ENCODE data around the gene EVC2. TPM values are rescaled to one million over a fixed set of nuclear protein-coding genes. Genes with fewer than 3 reads are reported as not detected.

EVC2 gene
- total RNA-seq, 2 donors from 2014 or later: 8.6 to 13.2 TPM

DNA sequence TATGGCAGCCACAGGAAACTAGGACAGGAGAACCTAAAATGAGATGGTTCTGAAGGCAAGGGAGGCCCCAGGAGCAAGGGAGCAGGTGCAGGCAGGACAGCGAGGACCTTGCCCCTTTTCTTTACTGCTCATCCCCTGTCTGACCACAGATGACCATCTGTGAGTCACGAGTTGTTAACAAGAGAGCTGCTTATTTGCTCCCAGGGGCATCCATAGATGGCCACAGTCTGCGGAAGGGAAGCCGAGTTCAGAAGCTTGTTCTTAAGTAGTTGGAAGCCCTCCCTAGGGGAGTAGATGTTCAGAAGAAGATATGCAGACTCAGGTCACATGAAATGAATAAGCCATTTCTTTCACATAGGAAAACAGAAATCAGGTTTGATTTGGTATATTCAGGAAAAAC lies 69.4 kb downstream of the EVC2 start:
- no peaks in the 10 kb centered on the region for H3K4me1 ChIP-seq
- TF ChIP-seq, protein P1, sequence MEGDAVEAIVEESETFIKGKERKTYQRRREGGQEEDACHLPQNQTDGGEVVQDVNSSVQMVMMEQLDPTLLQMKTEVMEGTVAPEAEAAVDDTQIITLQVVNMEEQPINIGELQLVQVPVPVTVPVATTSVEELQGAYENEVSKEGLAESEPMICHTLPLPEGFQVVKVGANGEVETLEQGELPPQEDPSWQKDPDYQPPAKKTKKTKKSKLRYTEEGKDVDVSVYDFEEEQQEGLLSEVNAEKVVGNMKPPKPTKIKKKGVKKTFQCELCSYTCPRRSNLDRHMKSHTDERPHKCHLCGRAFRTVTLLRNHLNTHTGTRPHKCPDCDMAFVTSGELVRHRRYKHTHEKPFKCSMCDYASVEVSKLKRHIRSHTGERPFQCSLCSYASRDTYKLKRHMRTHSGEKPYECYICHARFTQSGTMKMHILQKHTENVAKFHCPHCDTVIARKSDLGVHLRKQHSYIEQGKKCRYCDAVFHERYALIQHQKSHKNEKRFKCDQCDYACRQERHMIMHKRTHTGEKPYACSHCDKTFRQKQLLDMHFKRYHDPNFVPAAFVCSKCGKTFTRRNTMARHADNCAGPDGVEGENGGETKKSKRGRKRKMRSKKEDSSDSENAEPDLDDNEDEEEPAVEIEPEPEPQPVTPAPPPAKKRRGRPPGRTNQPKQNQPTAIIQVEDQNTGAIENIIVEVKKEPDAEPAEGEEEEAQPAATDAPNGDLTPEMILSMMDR (IDR thresholded peaks at IDR 0.05): no peak
- TF ChIP-seq POLR2A (IDR thresholded peaks at IDR 0.05): no peak
- ATAC-seq (no peak), DNase-seq (no peak)
- intact Hi-C loops (cut with DNase I): no loop called here
- H3K36me3 ChIP-seq (replicated peaks in 1 of 2; ENCODE audit: insufficient read depth in 1 of 2, low read depth in 2 of 2): no peaks in the 10 kb centered on the region
- H3K4me3 ChIP-seq: no peak overlapping the region
- no peak overlapping the region for H3K27ac ChIP-seq
- no peaks in the 10 kb centered on the region for H3K27me3 ChIP-seq
- no peaks in the 10 kb centered on the region for H3K9me3 ChIP-seq
- 75 to 78% methylated on average over 4 of the region's 4 CpGs for WGBS, 2 donors

DNA sequence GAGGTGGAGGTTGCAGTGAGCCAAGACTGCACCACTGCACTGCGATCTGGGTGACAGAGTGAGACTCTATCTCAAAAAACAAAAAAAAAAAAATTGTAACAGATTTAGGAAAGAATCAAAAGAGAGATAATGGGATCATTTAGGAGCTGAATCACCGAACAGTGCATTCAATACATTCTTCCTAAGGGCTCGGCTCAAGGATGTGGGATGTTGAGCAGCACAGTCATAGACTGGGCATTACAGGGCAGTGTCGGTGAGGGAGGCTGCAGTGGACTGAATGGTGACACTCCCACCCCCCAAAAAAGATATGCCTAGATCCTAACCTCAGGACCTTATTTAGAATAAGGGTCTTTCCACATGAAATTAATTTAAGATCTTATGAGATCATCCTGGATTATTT lies 70.0 kb downstream of the EVC2 start:
- no peak for TF ChIP-seq POLR2A (IDR thresholded peaks at IDR 0.05)
- TF ChIP-seq, protein P1 (IDR thresholded peaks at IDR 0.05): no peak
- H3K4me1 ChIP-seq: no peaks in the 10 kb centered on the region
- H3K4me3 ChIP-seq: no peak overlapping the region
- no peaks in the 10 kb centered on the region for H3K27me3 ChIP-seq
- intact Hi-C loops (cut with DNase I): no loop called here
- WGBS, 2 donors: 87 to 96% methylated on average over 4 of the region's 4 CpGs
- ATAC-seq (no peak), DNase-seq (no peak)
- no peak overlapping the region for H3K27ac ChIP-seq
- H3K36me3 ChIP-seq (replicated peaks in 1 of 2; ENCODE audit: insufficient read depth in 1 of 2, low read depth in 2 of 2): no peaks in the 10 kb centered on the region
- H3K9me3 ChIP-seq: no peaks in the 10 kb centered on the region

DNA sequence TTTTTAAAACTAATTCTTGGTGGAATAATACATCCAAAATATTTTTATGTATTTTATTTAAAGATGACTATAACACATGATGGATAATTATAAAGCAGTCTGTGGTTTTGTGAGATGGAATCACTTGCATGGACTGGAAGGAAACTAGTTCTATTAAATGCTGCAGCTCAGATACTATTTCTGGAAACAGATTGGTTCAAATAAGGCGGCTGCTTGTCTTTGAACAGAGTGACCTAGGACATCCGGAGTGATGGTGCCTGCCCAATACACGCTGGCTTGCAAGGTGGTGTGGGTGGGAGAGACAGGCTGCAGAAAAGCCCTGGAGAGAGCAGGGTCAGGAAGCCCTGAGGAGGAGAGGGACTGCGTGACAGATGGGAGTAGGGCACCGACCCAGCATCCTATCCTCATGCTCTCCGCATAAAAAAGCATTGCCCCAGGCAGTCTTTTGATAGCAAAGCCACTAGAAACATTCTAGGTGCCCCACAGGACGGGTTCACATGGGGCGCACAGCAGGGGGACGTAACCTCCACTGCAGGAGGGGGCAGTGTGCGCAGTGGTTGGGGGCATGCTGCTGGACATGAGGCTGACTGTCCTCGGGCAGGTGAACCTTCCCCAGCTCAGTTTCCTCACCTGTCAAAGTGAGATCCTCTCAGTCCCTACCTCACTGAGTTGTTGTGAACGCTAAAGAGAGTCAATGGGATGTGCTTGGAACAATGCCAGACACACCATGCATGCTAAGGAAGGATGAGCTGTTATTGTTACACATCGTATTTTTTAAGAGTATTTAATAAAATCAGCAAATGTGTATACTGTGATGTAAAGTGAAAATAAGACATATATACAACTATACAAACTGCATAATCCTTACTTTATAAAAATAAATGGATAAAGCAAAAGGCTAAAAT lies 71.3 kb downstream of the EVC2 start:
- intact Hi-C loops (cut with DNase I): no loop called here
- no peaks in the 10 kb centered on the region for H3K36me3 ChIP-seq (replicated peaks in 1 of 2; ENCODE audit: insufficient read depth in 1 of 2, low read depth in 2 of 2)
- no peak for TF ChIP-seq POLR2A (IDR thresholded peaks at IDR 0.05)
- TF ChIP-seq, protein P1 (IDR thresholded peaks at IDR 0.05): no peak
- H3K4me3 ChIP-seq: no peak overlapping the region
- WGBS, 2 donors: 82 to 91% methylated on average over 13 of the region's 13 CpGs
- H3K4me1 ChIP-seq: no peaks in the 10 kb centered on the region
- no peak for DNase-seq
- H3K27me3 ChIP-seq: no peaks in the 10 kb centered on the region
- H3K9me3 ChIP-seq: no peaks in the 10 kb centered on the region
- no peak overlapping the region for H3K27ac ChIP-seq
- ATAC-seq: no peak

DNA sequence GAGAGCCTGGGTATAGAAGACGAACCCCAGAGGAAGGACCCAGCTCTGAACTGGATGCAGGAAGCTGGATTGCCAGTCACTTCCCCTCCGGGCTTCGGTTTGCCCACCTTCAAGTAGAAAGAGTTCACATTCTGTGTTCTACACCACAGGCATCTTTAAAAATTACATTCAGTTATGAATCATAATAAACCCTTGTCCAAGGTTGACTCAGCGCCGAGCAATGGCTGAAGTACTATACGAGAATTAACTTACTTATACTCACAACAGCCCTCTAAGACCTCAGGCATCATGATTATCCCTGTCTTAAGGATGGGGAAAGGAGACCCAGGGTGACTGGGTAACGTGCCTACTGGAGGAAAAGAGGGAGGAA lies 72.5 kb downstream of the EVC2 start:
- no peaks in the 10 kb centered on the region for H3K27me3 ChIP-seq
- no peak for DNase-seq
- TF ChIP-seq, protein P1 (IDR thresholded peaks at IDR 0.05): no peak
- no peak for TF ChIP-seq POLR2A (IDR thresholded peaks at IDR 0.05)
- intact Hi-C loops (cut with DNase I): no loop called here
- H3K36me3 ChIP-seq (replicated peaks in 1 of 2; ENCODE audit: insufficient read depth in 1 of 2, low read depth in 2 of 2): no peaks in the 10 kb centered on the region
- ATAC-seq: no peak
- no peak overlapping the region for H3K4me3 ChIP-seq
- no peaks in the 10 kb centered on the region for H3K9me3 ChIP-seq
- 76 to 88% methylated on average over 7 of the region's 7 CpGs for WGBS, 2 donors
- no peaks in the 10 kb centered on the region for H3K4me1 ChIP-seq
- no peak overlapping the region for H3K27ac ChIP-seq

DNA sequence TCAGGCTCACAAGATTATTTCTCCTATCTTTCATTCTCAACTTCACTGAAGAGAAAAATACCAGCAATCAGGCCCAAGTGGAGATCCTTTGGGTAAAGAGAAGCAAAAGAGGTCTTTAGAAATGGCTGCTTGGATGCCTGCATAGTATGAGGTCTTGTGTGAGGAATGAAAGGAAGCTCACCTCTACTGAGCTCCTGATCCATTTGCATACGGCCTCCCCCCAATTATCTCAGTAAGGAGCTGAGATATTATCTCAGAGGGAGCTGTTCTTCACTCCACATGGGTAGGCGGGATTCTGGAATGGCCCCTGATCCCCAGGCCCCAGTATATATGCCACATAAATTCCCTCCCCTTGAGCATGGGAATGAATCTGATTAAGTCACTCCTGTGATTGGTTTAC lies 75.8 kb downstream of the EVC2 start:
- no peaks in the 10 kb centered on the region for H3K27me3 ChIP-seq
- no peaks in the 10 kb centered on the region for H3K36me3 ChIP-seq (replicated peaks in 1 of 2; ENCODE audit: insufficient read depth in 1 of 2, low read depth in 2 of 2)
- 65 to 86% methylated on average over 2 of the region's 2 CpGs for WGBS, 2 donors
- ATAC-seq (no peak), DNase-seq (no peak)
- H3K4me1 ChIP-seq: no peaks in the 10 kb centered on the region
- no peak overlapping the region for H3K27ac ChIP-seq
- no peaks in the 10 kb centered on the region for H3K9me3 ChIP-seq
- intact Hi-C loops (cut with DNase I): no loop called here
- no peak overlapping the region for H3K4me3 ChIP-seq
- TF ChIP-seq POLR2A (IDR thresholded peaks at IDR 0.05): no peak
- TF ChIP-seq, protein P1 (IDR thresholded peaks at IDR 0.05): no peak

Data from body of pancreas (tissue), 4 donors.